NCI-H446 treated with DMSO at 0.1 percent for 48 hours (cell line): ENCODE data around the gene STIMATE.

Experiments
- DNase-seq: peaks from one replicate; lab custom pipeline; 2025; lab: John Stamatoyannopoulos, UW

The STIMATE gene

GRCh38 chr3:52897130-52898122 lies at the start of gene STIMATE:
Gene STIMATE (minus strand): TSS chr3:52897548. CDS start chr3:52897450, 98 bp downstream.
- DNase-seq = peak; percentile 29

DNA sequence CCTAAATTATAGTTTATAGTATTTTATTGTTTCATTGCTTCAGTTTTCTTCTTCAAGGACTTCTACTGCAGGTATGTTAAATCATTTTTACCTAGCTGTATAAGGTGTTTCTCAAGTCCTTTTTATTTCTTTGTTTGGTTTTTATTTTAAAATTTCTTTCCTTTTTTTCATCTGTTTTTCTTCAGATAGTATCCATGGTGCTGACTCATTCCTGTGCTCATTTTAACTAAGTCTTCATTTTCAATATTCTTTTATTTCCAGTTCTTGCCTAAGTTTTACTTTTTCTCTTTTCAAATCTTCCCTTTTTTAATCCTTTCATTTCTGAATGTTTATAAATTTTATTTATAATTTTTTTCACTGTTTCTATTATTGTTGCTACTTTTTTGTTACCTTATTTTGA lies 42.3 kb upstream of the STIMATE start:
- DNase-seq = no peak

DNA sequence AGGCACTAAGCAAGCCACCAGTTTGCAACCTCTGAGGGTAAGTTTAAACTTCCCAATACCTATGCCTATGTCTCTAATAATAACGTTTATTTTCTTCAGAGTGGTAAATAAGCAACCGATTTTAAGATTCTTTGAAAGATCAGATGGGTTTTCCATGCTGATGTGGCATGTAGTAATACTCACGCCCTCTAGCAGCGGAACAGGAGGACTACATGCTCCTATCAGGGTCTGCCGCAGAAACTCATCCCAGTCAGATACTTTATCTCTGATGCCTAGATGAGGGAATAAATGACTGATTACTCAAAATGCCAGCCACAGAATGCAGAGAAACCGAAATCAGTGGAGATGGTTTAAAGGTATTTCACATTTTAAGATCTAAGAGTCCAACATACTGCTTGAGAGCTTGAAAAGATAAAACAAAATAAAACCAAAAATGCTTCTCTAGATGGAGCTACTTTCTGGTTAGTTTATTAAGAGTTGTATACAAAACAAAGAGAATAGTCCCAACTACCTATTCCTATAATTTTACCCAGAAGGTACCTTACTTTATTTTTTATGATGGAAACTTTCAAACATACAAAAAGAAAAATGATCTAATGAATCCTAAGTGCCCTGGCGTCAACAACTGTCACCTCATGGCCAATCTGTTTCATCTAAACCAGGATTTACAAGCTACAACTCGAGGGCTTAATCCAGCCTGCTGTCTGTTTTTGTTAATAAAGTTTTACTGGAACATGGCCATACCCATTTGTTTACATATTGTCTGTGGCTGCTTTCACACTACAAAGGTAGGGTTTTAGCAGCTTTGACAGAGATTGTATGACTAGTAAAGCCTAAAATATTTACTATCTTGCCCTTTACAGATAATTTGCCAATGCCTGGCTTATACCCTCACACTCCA lies 37.5 kb upstream of the STIMATE start:
- DNase-seq = peak; percentile 17

- DNase-seq = no peak
Observed at GRCh38 chr3:52931889-52932288, 34.5 kb upstream of the STIMATE start.

DNA sequence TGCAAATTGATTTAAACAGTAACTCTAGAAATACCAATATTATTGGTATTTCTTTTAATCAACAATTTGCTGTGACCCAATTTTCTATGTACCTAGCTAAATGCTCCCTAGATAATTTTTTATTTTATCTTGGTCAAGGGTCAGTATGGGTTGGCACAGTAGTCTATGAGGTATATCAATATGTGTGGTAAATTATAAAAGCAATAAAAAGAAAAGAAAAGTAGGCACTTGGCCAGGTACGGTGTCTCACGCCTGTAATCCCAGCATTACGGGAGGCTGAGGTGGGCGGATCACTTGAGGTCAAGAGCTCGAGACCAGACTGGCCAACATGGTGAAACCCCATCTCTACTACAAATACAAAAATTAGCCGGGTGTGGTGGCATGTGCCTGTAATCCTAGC lies 34.0 kb upstream of the STIMATE start:
- DNase-seq = no peak

DNA sequence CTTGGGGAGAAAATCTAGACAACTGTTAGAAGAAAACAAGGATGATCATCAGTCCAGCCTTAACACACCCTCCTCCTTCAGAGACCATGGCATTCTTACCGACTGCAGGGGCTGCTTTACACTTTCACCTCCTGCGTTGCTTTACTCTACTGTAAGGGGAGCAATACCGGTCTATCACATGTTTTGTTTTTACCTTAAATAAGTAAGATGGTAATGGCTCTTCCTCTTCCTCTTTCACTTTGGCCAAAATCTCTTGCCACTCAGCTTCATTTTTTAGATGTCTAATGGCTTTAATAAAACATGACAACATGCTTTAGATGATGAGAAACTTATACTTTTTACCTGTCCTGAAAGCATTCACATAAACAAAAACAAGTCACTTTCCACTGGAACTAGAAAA lies 33.4 kb upstream of the STIMATE start:
- no peak for DNase-seq

DNA sequence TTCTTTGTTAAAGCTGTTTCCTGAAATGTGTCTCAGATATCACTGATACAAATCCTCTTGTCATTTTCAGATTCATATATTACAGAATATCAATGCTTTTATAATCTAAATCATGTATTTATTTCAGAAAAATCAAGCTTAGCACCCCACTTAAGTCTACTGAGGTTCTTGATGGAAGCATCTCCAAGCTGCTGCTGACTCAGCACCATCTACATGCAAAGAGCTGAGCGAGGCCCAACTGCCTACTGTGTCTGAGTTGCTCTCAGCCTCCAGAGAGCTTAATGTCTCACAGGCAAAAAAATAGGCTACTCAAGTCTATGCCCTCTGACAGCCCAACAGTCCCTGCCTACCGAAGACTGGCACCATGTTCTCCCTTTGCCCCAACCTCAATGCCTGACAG lies 29.2 kb upstream of the STIMATE start:
- no peak for DNase-seq

DNA sequence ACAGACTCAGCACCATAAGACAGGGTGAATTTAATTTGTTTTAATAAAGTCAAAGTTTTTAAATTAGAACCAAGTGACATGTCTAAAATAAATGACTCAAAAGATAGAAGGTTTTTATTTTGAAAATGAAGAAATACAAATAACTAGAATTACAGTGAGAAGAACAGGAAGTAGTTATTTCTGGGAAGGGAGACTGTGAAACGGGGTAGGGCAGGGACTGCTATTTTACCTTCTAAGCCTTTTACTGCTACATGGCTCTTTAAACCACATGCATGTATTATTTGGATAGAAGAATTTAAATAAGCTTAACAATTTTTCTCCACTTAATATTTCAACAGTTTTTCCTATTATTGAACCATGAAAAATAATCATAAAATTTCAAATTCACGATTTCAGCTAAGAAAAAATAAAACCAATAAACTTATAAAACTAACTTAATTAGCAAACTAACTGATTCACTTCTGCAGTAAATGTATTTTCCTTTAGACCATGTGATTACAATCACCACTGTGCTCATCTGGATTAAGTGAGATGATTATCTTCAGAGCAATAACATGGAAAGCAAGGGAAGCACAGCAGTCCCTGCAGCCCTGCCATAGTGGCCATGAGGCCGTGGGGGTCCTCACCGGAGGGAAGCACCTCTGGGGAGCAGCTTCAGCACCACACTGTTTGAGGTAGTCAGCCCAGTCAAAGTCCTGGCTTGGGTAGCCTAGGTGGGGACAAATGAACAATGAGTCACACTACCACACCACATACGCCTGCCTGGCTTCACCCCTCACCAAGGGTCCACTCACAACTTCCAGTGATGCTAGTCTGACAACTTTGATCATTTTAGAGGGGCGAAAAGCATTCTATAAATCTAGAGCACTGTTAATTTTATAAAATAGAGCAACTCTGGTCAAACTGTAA lies 28.3 kb upstream of the STIMATE start:
- no peak for DNase-seq

- DNase-seq = no peak
Observed at GRCh38 chr3:52923963-52924362, 26.6 kb upstream of the STIMATE start.

DNA sequence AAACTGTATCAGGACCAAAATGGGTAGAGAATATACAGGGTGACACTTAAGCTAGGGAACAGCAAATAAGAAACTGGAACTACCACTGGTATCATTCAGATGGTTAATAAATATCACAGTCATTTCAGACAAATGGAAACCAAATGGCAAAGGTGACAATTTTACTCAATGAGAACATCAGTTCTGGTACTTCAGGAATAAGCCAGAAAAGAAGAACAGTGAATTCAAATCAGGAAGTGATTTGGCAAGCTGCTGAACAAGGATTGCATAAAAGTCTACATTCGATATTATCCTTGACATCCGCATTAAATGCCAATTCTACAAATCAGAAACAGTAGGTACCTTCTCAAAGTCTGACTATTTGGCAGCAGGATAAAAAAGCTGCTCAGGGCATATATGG lies 23.5 kb upstream of the STIMATE start:
- no peak for DNase-seq

DNA sequence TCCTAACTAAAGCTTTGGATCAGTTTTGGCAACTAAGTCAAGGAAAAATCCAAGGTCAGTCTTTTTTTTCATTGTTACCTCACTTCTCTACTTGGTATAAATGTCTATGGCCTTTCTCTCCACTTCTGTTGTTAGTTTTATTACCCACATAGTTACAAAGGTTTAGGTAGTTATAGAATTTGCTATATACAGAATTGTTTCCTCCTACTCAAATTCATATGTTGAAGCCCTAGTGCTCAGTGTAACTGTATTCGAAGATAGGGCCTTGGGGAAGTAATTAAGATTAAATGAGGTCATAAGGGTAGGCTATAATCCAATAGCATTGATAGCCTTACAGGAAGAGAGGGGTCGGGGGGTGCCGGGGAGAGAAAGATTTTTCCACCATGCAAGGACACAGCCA lies 19.7 kb upstream of the STIMATE start:
- no peak for DNase-seq

DNA sequence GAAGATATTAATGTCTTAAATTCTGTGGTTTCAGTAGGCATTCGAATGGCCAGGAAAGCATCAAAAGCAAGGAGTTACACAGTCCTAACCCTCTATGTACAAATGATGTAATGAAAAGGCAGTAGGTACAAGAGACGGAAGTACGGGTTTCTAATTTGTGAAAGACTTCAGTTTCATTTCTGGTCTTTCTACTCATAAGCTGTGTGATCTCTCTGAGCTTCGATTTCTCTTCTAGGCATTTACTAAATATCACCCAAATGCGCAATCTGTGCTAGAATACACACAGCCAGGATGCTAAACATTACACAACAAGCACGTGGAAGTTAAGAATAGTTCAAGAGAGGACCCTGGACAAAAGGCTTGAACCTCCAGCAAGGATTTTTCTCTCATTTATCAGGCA lies 17.9 kb upstream of the STIMATE start:
- DNase-seq = no peak

DNA sequence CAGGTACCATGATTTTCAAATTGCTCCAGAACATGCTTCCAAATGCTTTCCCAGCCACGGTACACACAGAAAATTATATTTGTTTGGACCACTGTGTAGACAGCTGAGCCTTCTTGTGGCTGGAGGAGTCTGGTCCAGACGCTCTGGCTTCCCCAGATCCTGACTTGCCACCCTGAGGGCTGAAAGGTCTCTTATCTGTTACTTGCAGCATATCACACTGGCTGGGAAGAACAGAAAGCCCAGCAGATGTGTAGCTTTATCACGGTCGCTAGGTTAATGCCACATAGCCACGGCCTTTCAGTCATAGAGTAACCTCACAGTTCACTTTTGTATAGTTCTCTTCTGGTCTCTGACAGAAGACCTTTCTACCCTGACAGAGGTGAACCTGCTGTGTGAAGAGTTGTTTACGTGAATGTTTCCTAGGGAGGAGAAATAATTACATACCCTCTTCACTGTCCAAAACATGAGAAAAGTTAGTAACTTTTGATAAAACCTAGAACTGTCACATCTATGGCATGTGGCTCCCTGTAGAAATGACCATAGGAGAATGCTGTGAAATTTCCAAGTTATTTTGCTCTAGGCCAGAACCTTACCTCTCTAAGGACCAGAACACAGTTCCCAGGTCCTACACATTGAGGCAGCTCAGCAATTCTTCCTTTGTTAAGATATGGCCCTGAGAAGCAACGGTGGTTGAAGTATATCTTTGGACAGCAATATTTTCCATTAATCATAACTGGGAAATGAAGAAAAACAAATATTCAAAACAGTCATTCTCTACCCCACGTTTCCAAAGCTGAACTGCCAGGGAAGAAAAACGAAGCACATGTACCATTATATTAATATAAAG lies 15.8 kb upstream of the STIMATE start:
- DNase-seq = no peak

DNA sequence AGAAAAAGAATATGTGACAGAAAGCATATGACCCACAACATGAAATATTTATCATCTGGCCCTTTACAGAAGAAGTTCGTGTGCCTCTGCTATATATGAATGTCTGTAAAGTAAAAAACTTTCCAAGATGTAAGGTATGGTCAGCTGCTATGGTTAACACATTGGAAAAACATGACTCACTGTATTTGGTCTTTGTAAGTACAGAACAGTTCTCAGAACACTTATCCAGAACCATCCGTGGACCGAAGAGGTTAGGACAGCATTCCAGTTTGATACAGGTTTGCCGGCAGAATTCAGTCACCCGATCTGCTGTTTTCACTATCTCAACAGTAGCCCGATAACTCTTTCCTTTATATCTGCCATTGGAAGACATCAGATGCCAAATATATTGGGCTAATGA lies 13.5 kb upstream of the STIMATE start:
- no peak for DNase-seq

- DNase-seq = no peak
Observed at GRCh38 chr3:52907497-52907896, 10.1 kb upstream of the STIMATE start.

DNA sequence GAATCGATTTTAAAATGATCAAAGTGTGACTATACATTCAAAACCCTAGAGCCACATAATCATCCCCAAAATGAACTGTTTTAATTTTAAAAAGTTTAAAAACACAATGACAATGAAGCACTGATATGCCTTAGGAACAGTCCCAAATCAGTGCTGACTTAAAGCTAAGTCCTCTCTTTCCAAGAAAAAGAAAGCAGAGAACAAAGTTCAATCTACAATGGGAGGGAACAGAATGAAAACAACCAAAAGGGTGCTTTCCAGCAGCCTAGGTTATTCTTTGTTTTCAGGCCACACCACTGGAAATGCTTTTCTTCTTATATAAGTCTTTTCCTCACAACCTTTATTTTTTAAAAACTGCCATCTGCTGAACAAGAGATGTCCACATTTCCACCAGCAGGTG lies 7.2 kb upstream of the STIMATE start:
- no peak for DNase-seq

- no peak for DNase-seq
Observed at GRCh38 chr3:52904000-52904399, 6.7 kb upstream of the STIMATE start.

DNA sequence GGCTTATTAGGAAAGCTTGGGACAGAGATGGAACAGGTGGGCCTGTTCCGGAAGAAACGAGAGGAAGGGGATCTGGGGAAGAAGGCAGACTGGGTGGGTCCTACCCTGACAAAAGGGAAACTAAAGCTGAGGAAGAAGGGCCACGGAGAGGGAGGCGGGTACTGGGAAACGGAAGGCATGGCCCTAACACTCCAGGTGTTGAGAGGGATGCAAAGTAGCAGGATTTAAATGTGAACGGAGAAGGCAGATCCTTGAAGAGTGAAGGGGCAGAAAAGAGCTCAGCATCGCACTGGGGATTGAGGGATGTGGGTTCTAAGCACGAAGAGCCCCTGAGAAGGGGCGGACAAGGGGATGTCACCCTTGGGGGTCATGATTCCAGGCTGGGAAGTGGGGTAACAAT lies 735 bp downstream of the STIMATE start:
- no peak for DNase-seq

DNA sequence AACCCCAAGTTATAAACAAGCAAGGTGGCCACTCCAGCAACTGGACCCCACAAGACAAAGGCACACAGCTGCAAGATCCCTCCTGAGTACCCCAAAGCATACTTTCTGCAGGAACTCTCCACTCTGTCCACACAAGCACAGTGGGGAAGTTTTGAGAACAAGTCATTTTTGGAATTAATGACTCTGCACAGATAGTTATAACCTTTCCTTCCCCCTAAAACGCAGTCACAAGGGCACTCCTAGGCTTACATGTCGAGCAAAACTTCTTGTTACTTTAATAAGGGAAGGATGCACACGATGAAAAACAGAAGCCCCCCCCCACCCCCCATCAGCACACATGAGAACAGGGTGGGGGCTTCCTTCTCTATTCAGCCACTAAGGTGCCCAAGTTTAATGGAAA lies 1.2 kb downstream of the STIMATE start:
- DNase-seq = no peak

DNA sequence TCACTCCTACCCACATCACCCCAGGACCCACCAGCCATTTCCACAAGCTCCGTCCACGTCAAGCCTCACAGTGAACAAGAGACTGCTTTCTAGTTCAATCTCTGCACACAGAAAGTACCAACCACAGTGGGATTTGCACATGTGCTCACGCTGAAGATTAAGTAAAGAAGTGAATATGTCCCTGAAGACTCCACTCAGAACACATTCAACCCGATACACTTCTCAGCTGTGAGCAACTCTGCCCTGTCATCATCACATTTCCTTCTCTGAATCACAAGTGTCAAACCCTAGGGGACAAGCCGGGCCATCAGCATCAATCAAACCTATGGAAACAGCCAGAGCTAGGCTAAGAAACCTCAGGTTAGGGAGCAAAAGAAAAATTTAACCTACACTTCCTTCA lies 1.9 kb downstream of the STIMATE start:
- no peak for DNase-seq

DNA sequence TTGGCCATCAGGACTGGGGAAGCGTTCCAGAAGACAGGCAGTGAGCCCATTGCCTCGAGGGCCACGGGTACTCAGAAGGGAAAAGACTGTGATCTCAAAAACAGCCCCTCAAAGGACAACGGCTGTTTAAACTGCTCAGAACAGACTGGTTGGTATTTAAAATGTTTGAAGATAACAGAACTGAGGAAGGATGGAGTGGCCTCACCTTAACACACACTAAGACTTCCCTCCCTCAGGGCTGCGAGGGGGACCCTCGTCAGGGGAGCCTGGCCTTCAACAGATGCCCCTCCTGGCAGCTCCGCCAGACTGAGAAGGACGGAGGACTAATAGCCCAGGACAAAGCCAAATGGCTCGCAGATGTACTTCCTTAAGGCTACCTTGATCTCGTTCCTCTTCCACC lies 2.6 kb downstream of the STIMATE start:
- no peak for DNase-seq
